Loucy (cell line): ENCODE results near the gene MYO3B.

Experiments
- H2AFZ ChIP-seq: fragments of 200-600 bp; sonication (generic); 2 replicates; pipeline ENCODE4 v1.6.0; 2016; ENCODE audit warnings: antibody characterized with exemption, mild to moderate bottlenecking, low read length, moderate library complexity
- H3F3A ChIP-seq: fragments of 200-600 bp; 2 replicates; pipeline ENCODE4 v1.6.0; 2016; ENCODE audit warnings: antibody characterized with exemption, low read depth, mild to moderate bottlenecking
- H3K27me3 ChIP-seq: fragments of 200-600 bp; sonication (generic); 2 replicates; pipeline ENCODE4 v1.6.1; 2014; ENCODE audit warnings: low read length, mild to moderate bottlenecking; ENCODE audit not compliant: insufficient read depth, poor library complexity, severe bottlenecking
- H3K36me3 ChIP-seq: fragments of 200-600 bp; sonication (generic); 2 replicates; pipeline ENCODE4 v1.6.1; 2016; ENCODE audit warnings: low read length; ENCODE audit not compliant: insufficient read depth
- H3K4me1 ChIP-seq: fragments of 200-600 bp; sonication (generic); 2 replicates; pipeline ENCODE4 v1.5.1; 2014; ENCODE audit warnings: low read length, mild to moderate bottlenecking; ENCODE audit not compliant: insufficient read depth, poor library complexity, severe bottlenecking
- H3K4me2 ChIP-seq: fragments of 200-600 bp; sonication (generic); 2 replicates; pipeline ENCODE4 v1.6.0; 2014; ENCODE audit warnings: antibody characterized with exemption, low read length, low read depth, mild to moderate bottlenecking; ENCODE audit not compliant: poor library complexity, severe bottlenecking
- H3K4me3 ChIP-seq: fragments of 200-600 bp; sonication (generic); 2 replicates; pipeline ENCODE4 v1.5.1; 2014; ENCODE audit warnings: low read length, mild to moderate bottlenecking, mixed read lengths; ENCODE audit not compliant: poor library complexity, severe bottlenecking
- H3K79me2 ChIP-seq: fragments of 200-600 bp; sonication (generic); 2 replicates; pipeline ENCODE4 v1.6.1; 2014; ENCODE audit warnings: low read length; ENCODE audit not compliant: insufficient read depth
- H3K9ac ChIP-seq: fragments of 200-600 bp; sonication (generic); 2 replicates; pipeline ENCODE4 v1.6.0; 2014; ENCODE audit warnings: mild to moderate bottlenecking, low read depth, low read length, moderate library complexity; ENCODE audit not compliant: poor library complexity, severe bottlenecking
- H3K9me2 ChIP-seq: fragments of 200-600 bp; sonication (generic); replicated peaks from 2 replicates; pipeline ENCODE4 v1.6.1; 2016; ENCODE audit warnings: low read depth, low read length, mixed read lengths
- H3K9me3 ChIP-seq: fragments of 200-600 bp; sonication (generic); 2 replicates; pipeline ENCODE4 v1.6.1; 2014; ENCODE audit warnings: mild to moderate bottlenecking, antibody characterized with exemption, low read length, low read depth; ENCODE audit not compliant: insufficient read depth
- H4K20me1 ChIP-seq: fragments of 200-600 bp; sonication (generic); 2 replicates; pipeline ENCODE4 v1.6.0; 2014; ENCODE audit warnings: antibody characterized with exemption, low read length, mild to moderate bottlenecking; ENCODE audit not compliant: insufficient read depth, poor library complexity, severe bottlenecking
- EZH2phosphoT487 ChIP-seq: fragments of 200-600 bp; IDR thresholded peaks from 2 replicates; pipeline ENCODE4 v1.6.1; 2018; ENCODE audit warnings: antibody characterized with exemption, mild to moderate bottlenecking, moderate library complexity, borderline replicate concordance
- TF ChIP-seq, protein P1 (sequence below): fragments of 200-600 bp; sonication (generic); conservative IDR thresholded peaks from 2 replicates; pipeline ENCODE4 v1.5.1; 2014; ENCODE audit warnings: mild to moderate bottlenecking, antibody characterized with exemption, low read length

Gene MYO3B

DNA sequence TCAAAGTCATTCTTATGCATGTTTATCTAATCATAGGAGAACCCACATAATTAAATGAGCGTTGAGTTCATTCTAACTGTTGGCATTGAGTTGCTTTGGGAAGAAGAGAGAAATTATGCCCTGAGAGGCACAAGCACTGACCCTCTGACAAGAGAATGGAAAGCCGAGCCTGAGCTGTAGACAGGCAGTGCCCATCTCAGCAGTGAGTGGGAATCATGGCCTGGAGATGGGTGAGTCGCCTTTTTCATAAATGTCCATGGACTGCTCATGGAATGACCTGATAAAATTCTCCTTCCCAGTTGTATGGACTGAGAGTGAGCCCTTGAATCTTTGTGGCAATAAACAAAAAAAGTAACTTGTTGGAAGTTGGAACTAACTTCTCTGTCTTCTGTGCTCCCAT, 21.4 kb upstream of the MYO3B start:
- Histone ChIP-seq H3K36me3 (no peaks in the 10 kb centered on the region), H4K20me1 (no peaks in the 10 kb centered on the region), H3K4me2 (no peak overlapping the region), H3F3A (no peaks in the 10 kb centered on the region), H3K4me1 (no peaks in the 10 kb centered on the region), H3K4me3 (no peak overlapping the region), H3K27me3 (no peaks in the 10 kb centered on the region), H3K9me2 (no peaks in the 10 kb centered on the region), H2AFZ (no peak overlapping the region), H3K9me3 (no peaks in the 10 kb centered on the region), H3K79me2 (no peaks in the 10 kb centered on the region), H3K9ac (no peak overlapping the region)
- TF ChIP-seq, protein P1, sequence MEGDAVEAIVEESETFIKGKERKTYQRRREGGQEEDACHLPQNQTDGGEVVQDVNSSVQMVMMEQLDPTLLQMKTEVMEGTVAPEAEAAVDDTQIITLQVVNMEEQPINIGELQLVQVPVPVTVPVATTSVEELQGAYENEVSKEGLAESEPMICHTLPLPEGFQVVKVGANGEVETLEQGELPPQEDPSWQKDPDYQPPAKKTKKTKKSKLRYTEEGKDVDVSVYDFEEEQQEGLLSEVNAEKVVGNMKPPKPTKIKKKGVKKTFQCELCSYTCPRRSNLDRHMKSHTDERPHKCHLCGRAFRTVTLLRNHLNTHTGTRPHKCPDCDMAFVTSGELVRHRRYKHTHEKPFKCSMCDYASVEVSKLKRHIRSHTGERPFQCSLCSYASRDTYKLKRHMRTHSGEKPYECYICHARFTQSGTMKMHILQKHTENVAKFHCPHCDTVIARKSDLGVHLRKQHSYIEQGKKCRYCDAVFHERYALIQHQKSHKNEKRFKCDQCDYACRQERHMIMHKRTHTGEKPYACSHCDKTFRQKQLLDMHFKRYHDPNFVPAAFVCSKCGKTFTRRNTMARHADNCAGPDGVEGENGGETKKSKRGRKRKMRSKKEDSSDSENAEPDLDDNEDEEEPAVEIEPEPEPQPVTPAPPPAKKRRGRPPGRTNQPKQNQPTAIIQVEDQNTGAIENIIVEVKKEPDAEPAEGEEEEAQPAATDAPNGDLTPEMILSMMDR, result no peak
- no peak for TF ChIP-seq EZH2phosphoT487

- no peaks in the 10 kb centered on the region for H3K9me3 ChIP-seq
- no peak overlapping the region for H3K4me3 ChIP-seq
- no peaks in the 10 kb centered on the region for H3K36me3 ChIP-seq
- H3K27me3 ChIP-seq, result no peaks in the 10 kb centered on the region
- TF ChIP-seq EZH2phosphoT487, result no peak
- no peak overlapping the region for H2AFZ ChIP-seq
- H3K4me2 ChIP-seq, result no peak overlapping the region
- no peaks in the 10 kb centered on the region for H3K79me2 ChIP-seq
- H3K4me1 ChIP-seq, result no peaks in the 10 kb centered on the region
- no peaks in the 10 kb centered on the region for H3F3A ChIP-seq
- H4K20me1 ChIP-seq, result no peaks in the 10 kb centered on the region
- H3K9ac ChIP-seq, result no peak overlapping the region
- no peaks in the 10 kb centered on the region for H3K9me2 ChIP-seq
Observed at GRCh38 chr2:170157025-170157684, 20.8 kb upstream of the MYO3B start.

- TF ChIP-seq, protein P1, result no peak
- no peak for TF ChIP-seq EZH2phosphoT487
- Histone ChIP-seq H3K4me3 (no peak overlapping the region), H4K20me1 (no peaks in the 10 kb centered on the region), H3K79me2 (no peaks in the 10 kb centered on the region), H3K9ac (no peak overlapping the region), H3K9me2 (no peaks in the 10 kb centered on the region), H3F3A (no peaks in the 10 kb centered on the region), H3K27me3 (no peaks in the 10 kb centered on the region), H3K4me2 (no peak overlapping the region), H3K36me3 (no peaks in the 10 kb centered on the region), H3K9me3 (no peaks in the 10 kb centered on the region), H2AFZ (no peak overlapping the region), H3K4me1 (no peaks in the 10 kb centered on the region)
Observed at GRCh38 chr2:170159060-170159459, 18.9 kb upstream of the MYO3B start.

- H3K9ac ChIP-seq, result no peak overlapping the region
- H3K4me2 ChIP-seq, result no peak overlapping the region
Observed at GRCh38 chr2:170161516-170162270, 16.3 kb upstream of the MYO3B start.

More at GRCh38 chr2:170161516-170162270, 16.3 kb upstream of the MYO3B start:
- no peak for TF ChIP-seq EZH2phosphoT487
- TF ChIP-seq, protein P1, result no peak
- Histone ChIP-seq H3F3A (no peaks in the 10 kb centered on the region), H3K4me1 (no peaks in the 10 kb centered on the region), H3K79me2 (no peaks in the 10 kb centered on the region), H3K4me3 (no peak overlapping the region), H3K36me3 (no peaks in the 10 kb centered on the region), H4K20me1 (no peaks in the 10 kb centered on the region), H3K9me3 (no peaks in the 10 kb centered on the region), H3K27me3 (no peaks in the 10 kb centered on the region), H2AFZ (no peak overlapping the region), H3K9me2 (no peaks in the 10 kb centered on the region)
